K562 (cell line): ENCODE data around the gene FIGNL1. TPM values are rescaled to one million over a fixed set of nuclear protein-coding genes. Genes with fewer than 3 reads are reported as not detected.
A peak's percentile ranks its signal among the peaks of the same experiment; 100 is the strongest.

Experiments used
- ATAC-seq: fragments of 200-7000 bp; cut with Tn5 transposase; 3 replicates; pipeline ENCODE4 v1.9.1; 2020; ENCODE audit warnings: moderate library complexity
- BruUV-seq: library from RNA; stranded (reverse); fragments of 400-500 nt; replicated peaks from 2 replicates; lab custom pipeline; 2021; lab: Mats Ljungman, UMichigan
- CTCF ChIA-PET: fragments of 300-600 bp; formaldehyde crosslinking; extraction: SDS; loops from one replicate; lab custom pipeline; 2021; ENCODE audit warnings: low intra/inter-chr PET ratio; lab: Yijun Ruan, JAX
- POLR2A ChIA-PET: fragments of 300-600, 350-650 bp; sonication (Branson Sonifier 250); formaldehyde crosslinking; extraction: SDS; loops from one replicate; lab custom pipeline; 2021; ENCODE audit warnings: antibody characterized with exemption, inconsistent platforms; lab: Yijun Ruan, JAX
- DNase-seq, 4 experiments: peaks; one replicate each; pipeline versions ENCODE4 v3.0.0 to v3.0.0-alpha.2; 2011 to 2018; ENCODE audit warnings: low spot score in 3 of 4, mixed read lengths in 3 of 4; ENCODE audit errors: extremely low read depth in 1 of 4
- FAIRE-seq: peaks from 2 replicates; lab custom pipeline; 2011; peaks lifted over from hg19 to GRCh38; lab: Jason Lieb, UNC
- H2AFZ ChIP-seq: 2 replicates; pipeline ENCODE4 v1.6.0; 2011; ENCODE audit warnings: low read depth, low read length, control low read depth, inconsistent platforms
- H3K27ac ChIP-seq: fragments of 200-600 bp; 3 replicates; pipeline ENCODE4 v1.8.0; 2011; ENCODE audit warnings: low read depth, mild to moderate bottlenecking, control low read depth, inconsistent platforms, low read length, moderate library complexity, mixed read lengths; ENCODE audit errors: extremely low read depth
- H3K27me3 ChIP-seq, 2 experiments: fragments of 300-600 bp in 1 of 2; 2 replicates in 1 of 2; 3 replicates in 1 of 2; pipeline versions ENCODE4 v1.6.0 to v1.8.0; 2011; ENCODE audit warnings: inconsistent platforms in 2 of 2, low read length in 2 of 2, mild to moderate bottlenecking in 1 of 2, mixed read lengths in 1 of 2, moderate library complexity in 1 of 2; ENCODE audit not compliant: control insufficient read depth in 2 of 2, insufficient read depth in 2 of 2
- H3K36me3 ChIP-seq: fragments of 300-600 bp; 3 replicates; pipeline ENCODE4 v1.8.0; 2011; ENCODE audit warnings: mild to moderate bottlenecking, low read length, inconsistent platforms; ENCODE audit not compliant: control insufficient read depth, insufficient read depth
- H3K4me1 ChIP-seq, 2 experiments: fragments of 200-600 bp in 1 of 2; replicated peaks in 1 of 2; 2 replicates in 1 of 2; 3 replicates in 1 of 2; pipeline versions ENCODE4 v1.5.1 to v1.8.0; 2011; ENCODE audit warnings: inconsistent platforms in 2 of 2, low read length in 2 of 2, mild to moderate bottlenecking in 1 of 2, mixed read lengths in 1 of 2, moderate library complexity in 1 of 2; ENCODE audit not compliant: control insufficient read depth in 2 of 2, insufficient read depth in 2 of 2
- H3K4me2 ChIP-seq: 2 replicates; pipeline ENCODE4 v1.6.1; 2011; ENCODE audit warnings: low read length, control low read depth, inconsistent platforms, mixed read lengths; ENCODE audit not compliant: insufficient read depth
- H3K4me3 ChIP-seq: fragments of 200-600 bp; sonication (generic), shearing (Covaris generic); 2 replicates; pipeline ENCODE4 v1.5.1; 2016; ENCODE audit warnings: control low read depth, inconsistent platforms
- H3K79me2 ChIP-seq: fragments of 200-600 bp; 3 replicates; pipeline ENCODE4 v1.8.0; 2011; ENCODE audit warnings: low read length, inconsistent platforms; ENCODE audit not compliant: control insufficient read depth, insufficient read depth
- H3K9ac ChIP-seq, 2 experiments: 2 replicates each; pipeline versions ENCODE4 v1.6.0 to v1.6.1; 2011; ENCODE audit warnings: low read depth in 2 of 2, low read length in 2 of 2, control low read depth in 1 of 2, inconsistent platforms in 1 of 2, mild to moderate bottlenecking in 1 of 2, mixed read lengths in 1 of 2; ENCODE audit not compliant: insufficient read depth in 1 of 2
- H3K9me1 ChIP-seq: one replicate; pipeline ENCODE4 v1.6.0; 2011; ENCODE audit warnings: inconsistent platforms, mild to moderate bottlenecking, low read length, moderate library complexity; ENCODE audit not compliant: control insufficient read depth, insufficient read depth
- H3K9me3 ChIP-seq: replicated peaks from 2 replicates; pipeline ENCODE4 v1.5.1; 2011; ENCODE audit warnings: low read depth, low read length, inconsistent platforms; ENCODE audit not compliant: control insufficient read depth, insufficient read depth
- H4K20me1 ChIP-seq: replicated peaks from 2 replicates; pipeline ENCODE4 v1.6.1; 2011; ENCODE audit warnings: low read length, inconsistent platforms, mixed read lengths; ENCODE audit not compliant: control insufficient read depth, insufficient read depth
- ARID1B ChIP-seq: fragments of 450-650 bp; IDR thresholded peaks from 2 replicates; pipeline ENCODE4 v1.6.1; 2016; ENCODE audit warnings: antibody characterized with exemption, mild to moderate bottlenecking, inconsistent platforms
- C11orf30 ChIP-seq: fragments of 450-650 bp; IDR thresholded peaks from 2 replicates; pipeline ENCODE4 v1.6.1; 2016; ENCODE audit warnings: low read depth, mild to moderate bottlenecking
- DNMT1 ChIP-seq: fragments of 450-650 bp; IDR thresholded peaks from 2 replicates; pipeline ENCODE4 v1.6.1; 2016; ENCODE audit warnings: antibody characterized with exemption, mild to moderate bottlenecking
- FOXA3 ChIP-seq, 2 experiments: fragments of 450-650 bp in 1 of 2; sonication (generic) in 1 of 2; formaldehyde crosslinking; IDR thresholded peaks in 1 of 2; conservative IDR thresholded peaks in 1 of 2; 2 replicates each; pipeline versions ENCODE4 v1.4.0 to v1.8.0; 2020 to 2022; ENCODE audit warnings: mild to moderate bottlenecking in 2 of 2, missing genetic modification reagents in 1 of 2
- GMEB1 ChIP-seq: fragments of 250-450 bp; sonication (Bioruptor Pico); IDR thresholded peaks from 2 replicates; pipeline ENCODE4 v1.4.0; 2020; ENCODE audit warnings: mild to moderate bottlenecking
- HES1 ChIP-seq: fragments of 450-650 bp; IDR thresholded peaks from 2 replicates; pipeline ENCODE4 v1.6.1; 2016; ENCODE audit warnings: low read depth, mild to moderate bottlenecking, moderate library complexity
- HNRNPLL ChIP-seq: fragments of 200-400 bp; formaldehyde crosslinking; IDR thresholded peaks from 2 replicates; pipeline ENCODE4 v1.6.1; 2017; ENCODE audit warnings: low read length, low read depth, mild to moderate bottlenecking; ENCODE audit not compliant: poor library complexity, severe bottlenecking
- JUND ChIP-seq, 2 experiments: IDR thresholded peaks; 2 replicates in 1 of 2; 3 replicates in 1 of 2; pipeline ENCODE4 v1.6.1; 2011; ENCODE audit warnings: borderline replicate concordance in 2 of 2, low read depth in 2 of 2, low read length in 2 of 2, improper control_type of control experiment in 1 of 2, missing biosample characterization in 1 of 2, missing genetic modification characterization in 1 of 2, missing genetic modification reagents in 1 of 2
- MAFK ChIP-seq: IDR thresholded peaks from 2 replicates; pipeline ENCODE4 v1.6.1; 2011; ENCODE audit warnings: low read length, improper control_type of control experiment
- NFE2 ChIP-seq: IDR thresholded peaks from 2 replicates; pipeline ENCODE4 v1.6.1; 2014; ENCODE audit warnings: antibody characterized with exemption, low read depth
- NRF1 ChIP-seq, 2 experiments: fragments of 450-650 bp; IDR thresholded peaks in 1 of 2; conservative IDR thresholded peaks in 1 of 2; 2 replicates each; pipeline ENCODE4 v1.6.1; 2014; ENCODE audit warnings: mild to moderate bottlenecking in 2 of 2
- PRPF4 ChIP-seq: fragments of 200-400 bp; formaldehyde crosslinking; IDR thresholded peaks from one replicate; pipeline ENCODE4 v1.6.1; 2017; ENCODE audit warnings: low read length, low read depth, mild to moderate bottlenecking; ENCODE audit not compliant: insufficient read depth, poor library complexity, severe bottlenecking
- RCOR1 ChIP-seq, 2 experiments: IDR thresholded peaks; 2 replicates each; pipeline ENCODE4 v1.6.1; 2012; ENCODE audit warnings: low read depth in 2 of 2, low read length in 2 of 2, borderline replicate concordance in 1 of 2, improper control_type of control experiment in 1 of 2
- ZBTB26 ChIP-seq: fragments of 450-650 bp; formaldehyde crosslinking; IDR thresholded peaks from 2 replicates; pipeline ENCODE4 v1.4.0; 2022; ENCODE audit warnings: missing genetic modification characterization
- ZNF316 ChIP-seq: fragments of 450-650 bp; IDR thresholded peaks from 2 replicates; pipeline ENCODE4 v1.6.1; 2016
- WGBS: fragments of 100-300 bp; shearing (Covaris generic); methylation state at CpG from one replicate; pipeline ENCODE4 v1.1.6; 2016; ENCODE audit warnings: low coverage, mixed read lengths; ENCODE audit not compliant: insufficient coverage; ENCODE audit errors: missing lambda C conversion rate; 5-methylcytosine and 5-hydroxymethylcytosine counted together
- in situ Hi-C: fragments of 300-500 bp; cut with MboI; formaldehyde crosslinking; loops from 4 replicates; pipeline ENCODE4 v1.15.0; 2018; ENCODE audit warnings: inconsistent platforms, mixed read lengths
- intact Hi-C: fragments of 100-400 bp; cut with micrococcal nuclease; formaldehyde crosslinking; loops from 2 replicates; pipeline ENCODE4 v1.14.2; 2022
- polyA plus RNA-seq, 8 experiments: library from polyadenylated mRNA; depleted of rRNA in 4 of 8; stranded (reverse) in 5 of 8; unstranded in 3 of 8; fragments of >200 nt; fragmentation: Nextera tagmentation in 2 of 8; fragmentation: Illumina TruSeq in 1 of 8; extraction: Ambion mirVana in 2 of 8; extraction: Trizol in 1 of 8; gene quantifications; 2 replicates each; pipeline versions ENCODE4 v1.2.1 to v1.2.3, GENCODE V29; 2011 to 2014; ENCODE audit warnings: inconsistent platforms in 1 of 8, missing spikeins in 1 of 8
- total RNA-seq, 7 experiments: library from RNA; depleted of rRNA in 6 of 7; stranded (reverse); fragments of >200 nt in 6 of 7; fragmentation: Illumina TruSeq in 2 of 7; extraction: Trizol in 2 of 7; gene quantifications; 2 replicates each; pipeline versions ENCODE4 v1.2.1 to v1.2.3, GENCODE V29; 2011 to 2021; ENCODE audit warnings: low replicate concordance in 1 of 7

The FIGNL1 gene
- total and polyA plus RNA-seq, 9 of the 15 experiments (the other 6 are each of a cell fraction or from before 2014, with no cell fraction given), result 15.5 to 48.3 (median 27.6) TPM

- Histone ChIP-seq H3K27ac (no peak overlapping the region), H3K4me2 (peak overlapping the region; percentile 31; the same call in 1 of the 2 replicates), H3K9ac (peak overlapping the region in 1 of 2 experiments; percentile 42; a peak in 1 of 4 replicates), H3K4me1 (peaks cover 9 to 16% of the 10 kb centered on the region in 2 experiments), H3K4me3 (no peak overlapping the region), H2AFZ (peak overlapping the region; percentile 49), H3K9me1 (no peaks in the 10 kb centered on the region), H3K36me3 (no peaks in the 10 kb centered on the region), H3K79me2 (no peaks in the 10 kb centered on the region), H4K20me1 (no peaks in the 10 kb centered on the region; the same call in 1 of the 2 replicates), H3K9me3 (no peaks in the 10 kb centered on the region), H3K27me3 (peaks cover 0 to 7% of the 10 kb centered on the region in 2 experiments; a peak in 2 of 5 replicates)
- TF ChIP-seq ARID1B (0 out of 2 replicates have a peak, but pooled peaks have one; percentile 10), GMEB1 (no peak), NRF1 (conservative IDR thresholded peaks at IDR 0.05 in 1 of 2, IDR thresholded peaks at IDR 0.05 in 1 of 2) (no peak), MAFK (peak; percentile 36; the same call in 1 of the 2 replicates), HNRNPLL (peak; percentile 33), RCOR1 (IDR thresholded peaks at IDR 0.05; ENCODE audit: borderline replicate concordance in 1 of 2, low read depth in 2 of 2, low read length in 2 of 2) (peak in 1 of 2 experiments; percentile 44; a peak in 1 of 4 replicates), ZNF316 (peak; percentile 58), DNMT1 (no peak), ZBTB26 (CRISPR knock-in tag) (no peak), JUND (IDR thresholded peaks at IDR 0.05; ENCODE audit: borderline replicate concordance, low read depth, low read length) (0 out of 2 replicates have a peak, but pooled peaks have one; percentile 12), JUND (tag; IDR thresholded peaks at IDR 0.05; ENCODE audit: borderline replicate concordance, low read depth, low read length) (no peak; the same call in 2 of the 3 replicates), HES1 (peak; percentile 63; the same call in 1 of the 2 replicates), C11orf30 (peak; percentile 76), NFE2 (peak; percentile 76), FOXA3 (CRISPR knock-in tag; conservative IDR thresholded peaks at IDR 0.05 in 1 of 2, IDR thresholded peaks at IDR 0.05 in 1 of 2) (peak in 1 of 2 experiments; percentile 64; a peak in 1 of 4 replicates), PRPF4 (no peak)
- POLR2A ChIA-PET, result no interaction called here
- DNase-seq, result peak in 1 of 4 experiments; percentile 44
- ATAC-seq, result peak; percentile 75
- CTCF ChIA-PET, result no interaction called here
- no TSS peak for BruUV-seq
- intact Hi-C loops, result no loop called here
- in situ Hi-C loops, result no loop called here
- peak; percentile 48 for FAIRE-seq
- 37% methylated on average over 27 of the region's 30 CpGs for WGBS
Measured at GRCh38 chr7:50492770-50493519, 42.8 kb upstream of the FIGNL1 start.
